CD4-positive, alpha-beta T cell (primary cell): ENCODE data around the gene SNAP25. TPM values are rescaled to one million over a fixed set of nuclear protein-coding genes. Genes with fewer than 3 reads are reported as not detected.

Source experiments
- ATAC-seq: fragments of 200-7000 bp; cut with Tn5 transposase; one replicate; pipeline ENCODE4 v1.10.0; 2022; ENCODE audit warnings: mild to moderate bottlenecking; ENCODE audit not compliant: poor library complexity
- CTCF ChIA-PET: fragments of 350-600 bp; sonication (Branson Sonifier 250); formaldehyde crosslinking; loops from one replicate; lab custom pipeline; 2021; ENCODE audit warnings: antibody characterized with exemption, inconsistent platforms; lab: Charles Lee
- POLR2A ChIA-PET: fragments of 350-600 bp; sonication (Branson Sonifier 250); formaldehyde crosslinking; loops from one replicate; lab custom pipeline; 2021; ENCODE audit warnings: antibody characterized with exemption, inconsistent platforms; lab: Charles Lee
- DNase-seq, 14 experiments: peaks; one replicate each; pipeline ENCODE4 v3.0.0-alpha.2; 2013 to 2020; ENCODE audit warnings: mixed read lengths in 2 of 14
- H3K27ac ChIP-seq, 2 donors: one replicate each; pipeline versions ENCODE4 v1.5.1 to v1.7.0; 2013; ENCODE audit warnings: low read length in 2 of 2, low read depth in 1 of 2, mild to moderate bottlenecking in 1 of 2
- H3K27me3 ChIP-seq, 2 experiments: 1 replicate in 1 of 2; 2 replicates in 1 of 2; pipeline versions ENCODE4 v1.6.1 to v1.7.0; 2013; ENCODE audit warnings: low read length in 2 of 2, control low read depth in 1 of 2, mild to moderate bottlenecking in 1 of 2, moderate library complexity in 1 of 2; ENCODE audit not compliant: insufficient read depth in 2 of 2, control insufficient read depth in 1 of 2
- H3K36me3 ChIP-seq: one replicate; pipeline ENCODE4 v1.6.1; 2013; ENCODE audit warnings: low read length, control low read depth; ENCODE audit not compliant: insufficient read depth
- H3K4me1 ChIP-seq: one replicate; pipeline ENCODE4 v1.6.1; 2013; ENCODE audit warnings: low read length, control low read depth; ENCODE audit not compliant: insufficient read depth
- H3K4me3 ChIP-seq: one replicate; pipeline ENCODE4 v1.5.1; 2013; ENCODE audit warnings: mild to moderate bottlenecking, low read length, moderate library complexity
- H3K9me3 ChIP-seq, 2 experiments: 1 replicate in 1 of 2; 2 replicates in 1 of 2; pipeline versions ENCODE4 v1.6.1 to v1.7.0; 2013; ENCODE audit warnings: low read length in 2 of 2, mild to moderate bottlenecking in 2 of 2, control low read depth in 1 of 2, moderate library complexity in 1 of 2; ENCODE audit not compliant: control insufficient read depth in 1 of 2, insufficient read depth in 1 of 2
- H3K27ac Mint-ChIP-seq: one replicate; pipeline ENCODE4 v1.8.0; 2020; ENCODE audit warnings: mixed read lengths
- H3K27me3 Mint-ChIP-seq: one replicate; pipeline ENCODE4 v1.8.0; 2021; ENCODE audit warnings: mixed read lengths
- H3K36me3 Mint-ChIP-seq: one replicate; pipeline ENCODE4 v1.8.0; 2021; ENCODE audit warnings: low read depth, mixed read lengths
- H3K4me1 Mint-ChIP-seq: one replicate; pipeline ENCODE4 v1.8.0; 2021; ENCODE audit warnings: low read depth, mixed read lengths
- H3K4me3 Mint-ChIP-seq: one replicate; pipeline ENCODE4 v1.8.0; 2020; ENCODE audit warnings: mild to moderate bottlenecking, mixed read lengths
- H3K9me3 Mint-ChIP-seq: one replicate; pipeline ENCODE4 v1.8.0; 2020; ENCODE audit warnings: mixed read lengths
- intact Hi-C, 2 experiments: fragments of 100-400 bp; cut with DNase I in 1 of 2; cut with micrococcal nuclease in 1 of 2; formaldehyde crosslinking; loops; one replicate each; pipeline versions ENCODE4 v1.15.1 to v1.9.0; 2023 to 2025; cut with DNase I, micrococcal nuclease
- total RNA-seq, 174 experiments: library from RNA in 2 of 174; stranded (reverse) in 2 of 174; gene quantifications; one replicate each; pipeline ENCODE4 v1.2.3 and lab custom pipeline; 2021 to 2026
- TF ChIP-seq, protein P1 (sequence below): fragments of 200-600 bp; IDR thresholded peaks from one replicate; pipeline ENCODE4 v1.8.0; 2022; ENCODE audit warnings: antibody characterized with exemption, mild to moderate bottlenecking

Gene SNAP25
- total RNA-seq, 2 experiments from 2014 or later = not detected

DNA sequence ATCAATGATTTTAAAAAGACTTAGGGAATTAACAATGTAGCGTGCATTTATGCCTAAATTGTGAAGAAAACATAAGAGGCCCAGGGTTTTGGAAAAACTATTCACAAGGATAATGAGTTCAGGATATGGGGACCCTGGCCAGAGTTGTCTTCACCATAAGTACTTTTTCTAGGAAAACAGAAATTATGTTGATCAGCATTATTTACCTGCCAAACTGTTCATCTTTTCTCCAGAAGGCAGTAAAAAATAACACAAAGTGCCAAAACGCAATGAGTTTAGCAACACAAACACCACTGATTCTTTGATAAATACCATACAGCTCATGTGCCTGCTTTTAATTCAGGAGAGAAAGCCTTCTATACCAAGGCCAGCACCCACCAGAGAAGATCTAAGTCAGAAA, 43.1 kb downstream of the SNAP25 start:
- TF ChIP-seq, protein P1, sequence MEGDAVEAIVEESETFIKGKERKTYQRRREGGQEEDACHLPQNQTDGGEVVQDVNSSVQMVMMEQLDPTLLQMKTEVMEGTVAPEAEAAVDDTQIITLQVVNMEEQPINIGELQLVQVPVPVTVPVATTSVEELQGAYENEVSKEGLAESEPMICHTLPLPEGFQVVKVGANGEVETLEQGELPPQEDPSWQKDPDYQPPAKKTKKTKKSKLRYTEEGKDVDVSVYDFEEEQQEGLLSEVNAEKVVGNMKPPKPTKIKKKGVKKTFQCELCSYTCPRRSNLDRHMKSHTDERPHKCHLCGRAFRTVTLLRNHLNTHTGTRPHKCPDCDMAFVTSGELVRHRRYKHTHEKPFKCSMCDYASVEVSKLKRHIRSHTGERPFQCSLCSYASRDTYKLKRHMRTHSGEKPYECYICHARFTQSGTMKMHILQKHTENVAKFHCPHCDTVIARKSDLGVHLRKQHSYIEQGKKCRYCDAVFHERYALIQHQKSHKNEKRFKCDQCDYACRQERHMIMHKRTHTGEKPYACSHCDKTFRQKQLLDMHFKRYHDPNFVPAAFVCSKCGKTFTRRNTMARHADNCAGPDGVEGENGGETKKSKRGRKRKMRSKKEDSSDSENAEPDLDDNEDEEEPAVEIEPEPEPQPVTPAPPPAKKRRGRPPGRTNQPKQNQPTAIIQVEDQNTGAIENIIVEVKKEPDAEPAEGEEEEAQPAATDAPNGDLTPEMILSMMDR = no peak
- DNase-seq = no peak
- no peak for ATAC-seq
- no peak overlapping the region for H3K4me3 Mint-ChIP-seq
- no peaks in the 10 kb centered on the region for H3K9me3 Mint-ChIP-seq
- Histone ChIP-seq H3K4me3 (no peak overlapping the region), H3K4me1 (no peaks in the 10 kb centered on the region), H3K27ac (no peak overlapping the region), H3K9me3 (no peaks in the 10 kb centered on the region), H3K36me3 (no peaks in the 10 kb centered on the region), H3K27me3 (peaks cover 0 to 5% of the 10 kb centered on the region in 2 experiments)
- ChIA-PET POLR2A (no interaction called here), CTCF (no interaction called here)
- peaks cover 7% of the 10 kb centered on the region for H3K27me3 Mint-ChIP-seq
- H3K4me1 Mint-ChIP-seq = no peaks in the 10 kb centered on the region
- intact Hi-C loops = no loop called here
- H3K27ac Mint-ChIP-seq = no peak overlapping the region
- no peaks in the 10 kb centered on the region for H3K36me3 Mint-ChIP-seq

DNA sequence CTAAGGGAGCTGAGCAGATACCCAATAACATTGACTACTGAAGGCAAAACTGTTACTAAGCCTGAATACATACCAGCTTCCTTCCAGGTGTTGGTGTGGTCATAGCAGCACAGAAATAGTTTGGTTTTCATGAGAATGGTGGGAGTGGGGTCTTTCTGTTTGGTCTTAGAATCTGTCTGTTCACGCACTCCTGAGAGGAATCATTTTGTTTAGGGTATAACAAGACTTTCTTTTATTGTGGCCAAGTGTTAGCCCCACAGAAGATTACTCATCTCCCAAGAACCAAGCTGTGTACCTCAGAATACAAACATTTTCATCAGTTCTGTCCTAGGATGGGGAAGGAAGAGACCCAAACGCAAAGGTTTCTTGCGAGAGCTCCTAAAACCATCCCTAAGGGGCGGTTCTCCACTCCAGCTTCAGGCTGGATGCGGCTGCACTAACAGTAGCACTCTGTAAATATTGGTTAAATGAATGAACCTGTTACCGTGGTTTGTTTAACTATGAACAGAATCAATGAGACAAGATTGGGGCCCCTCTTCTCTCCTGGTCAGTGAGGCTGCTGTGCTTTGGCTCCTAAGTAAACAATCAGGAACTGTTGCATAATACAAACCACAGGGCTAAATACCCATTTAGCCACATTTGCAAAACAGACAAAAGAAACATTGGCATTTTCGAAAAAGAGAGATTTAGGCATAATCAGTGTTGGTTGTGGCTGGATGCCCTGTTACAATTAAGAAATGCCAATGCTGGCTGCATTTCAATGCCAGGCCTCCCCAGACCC, 44.9 kb downstream of the SNAP25 start:
- Mint-ChIP-seq H3K36me3 (no peaks in the 10 kb centered on the region), H3K9me3 (no peaks in the 10 kb centered on the region), H3K4me3 (no peak overlapping the region), H3K27me3 (peaks cover 4% of the 10 kb centered on the region), H3K27ac (no peak overlapping the region), H3K4me1 (no peaks in the 10 kb centered on the region)
- TF ChIP-seq, protein P1 = no peak
- intact Hi-C loops = no loop called here
- Histone ChIP-seq H3K9me3 (no peaks in the 10 kb centered on the region), H3K27ac (no peak overlapping the region), H3K4me3 (no peak overlapping the region), H3K4me1 (no peaks in the 10 kb centered on the region), H3K36me3 (no peaks in the 10 kb centered on the region), H3K27me3 (peaks cover 0 to 5% of the 10 kb centered on the region in 2 experiments)
- no peak for ATAC-seq
- ChIA-PET CTCF (no interaction called here), POLR2A (no interaction called here)
- no peak for DNase-seq

DNA sequence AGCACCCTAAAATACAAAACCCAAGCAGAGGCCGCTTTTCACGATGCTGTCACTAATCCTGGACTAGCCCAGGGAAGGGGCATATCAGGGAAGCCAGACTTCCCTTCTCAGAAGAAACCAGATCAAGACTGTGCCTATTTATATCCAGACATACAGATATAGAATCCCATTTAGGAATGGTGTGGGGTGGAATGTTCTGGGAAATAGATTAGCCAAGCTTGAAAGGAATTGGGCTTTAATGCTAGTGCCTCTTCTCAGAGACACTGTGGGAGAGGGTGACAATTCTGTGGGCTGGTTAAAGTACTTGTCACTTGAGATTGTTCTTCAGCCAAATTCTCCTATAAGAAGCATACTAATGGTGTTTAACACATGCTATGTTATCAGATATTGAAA, 45.5 kb downstream of the SNAP25 start:
- Histone ChIP-seq H3K36me3 (no peaks in the 10 kb centered on the region), H3K27ac (no peak overlapping the region), H3K4me3 (no peak overlapping the region), H3K4me1 (no peaks in the 10 kb centered on the region), H3K27me3 (peaks cover 0 to 5% of the 10 kb centered on the region in 2 experiments), H3K9me3 (no peaks in the 10 kb centered on the region)
- no peaks in the 10 kb centered on the region for H3K4me1 Mint-ChIP-seq
- intact Hi-C loops = no loop called here
- no peaks in the 10 kb centered on the region for H3K9me3 Mint-ChIP-seq
- H3K27me3 Mint-ChIP-seq = no peaks in the 10 kb centered on the region
- ATAC-seq (no peak), DNase-seq (no peak)
- TF ChIP-seq, protein P1 = no peak
- ChIA-PET CTCF (no interaction called here), POLR2A (no interaction called here)
- H3K4me3 Mint-ChIP-seq = no peak overlapping the region
- H3K36me3 Mint-ChIP-seq = no peaks in the 10 kb centered on the region
- H3K27ac Mint-ChIP-seq = no peak overlapping the region
